DLD1 (cell line): ENCODE results near the gene TNFRSF8.

Experiments used
- in situ Hi-C: cut with HindIII; loops from 2 replicates; pipeline ENCODE4 v1.10.0; 2017; ENCODE audit warnings: low sequenced_read_pairs

Gene TNFRSF8

GRCh38 chr1:12059722-12060464 lies 3.2 kb upstream of the TNFRSF8 start:
- in situ Hi-C loops = no loop called here

- in situ Hi-C loops = no loop called here
These were observed 2.6 kb upstream of the TNFRSF8 start for GRCh38 chr1:12060500-12060899.

GRCh38 chr1:12064073-12064969 lies 1.2 kb downstream of the TNFRSF8 start:
- in situ Hi-C loops = no loop called here

- in situ Hi-C loops = no loop called here
These were observed 2.8 kb downstream of the TNFRSF8 start for GRCh38 chr1:12065872-12066271.

- in situ Hi-C loops = no loop called here
These were observed 5.1 kb downstream of the TNFRSF8 start for GRCh38 chr1:12067900-12068821.

- in situ Hi-C loops = no loop called here
These were observed 6.6 kb downstream of the TNFRSF8 start for GRCh38 chr1:12069623-12070244.

- in situ Hi-C loops = no loop called here
These were observed 8.8 kb downstream of the TNFRSF8 start for GRCh38 chr1:12071892-12072291.

GRCh38 chr1:12072741-12073140 lies 9.6 kb downstream of the TNFRSF8 start:
- in situ Hi-C loops = no loop called here

GRCh38 chr1:12073796-12074195 lies 10.7 kb downstream of the TNFRSF8 start:
- in situ Hi-C loops = no loop called here

- in situ Hi-C loops = no loop called here
These were observed 12.4 kb downstream of the TNFRSF8 start for GRCh38 chr1:12075195-12076114.

GRCh38 chr1:12076425-12077005 lies 13.4 kb downstream of the TNFRSF8 start:
- in situ Hi-C loops = no loop called here

GRCh38 chr1:12078575-12078937 lies 15.5 kb downstream of the TNFRSF8 start:
- in situ Hi-C loops = no loop called here

- in situ Hi-C loops = no loop called here
These were observed 16.1 kb downstream of the TNFRSF8 start for GRCh38 chr1:12078938-12079861.

- in situ Hi-C loops = no loop called here
These were observed 17.1 kb downstream of the TNFRSF8 start for GRCh38 chr1:12080156-12080555.

- in situ Hi-C loops = no loop called here
These were observed 17.9 kb downstream of the TNFRSF8 start for GRCh38 chr1:12080773-12081556.

- in situ Hi-C loops = no loop called here
These were observed 18.7 kb downstream of the TNFRSF8 start for GRCh38 chr1:12081648-12082396.

GRCh38 chr1:12082988-12083387 lies 19.9 kb downstream of the TNFRSF8 start:
- in situ Hi-C loops = no loop called here
